ENCODE results near the gene COL11A2.

COL11A2 gene

GRCh38 chr6:33198853-33199436, 6.7 kb upstream of the COL11A2 start:
- DNase-seq (ENCODE audit: low spot score): no peak
- POLR2A ChIA-PET (ENCODE audit: low non-redundant PET): no interaction called here
- CTCF ChIA-PET: no interaction called here
- TF ChIP-seq CTCF (conservative IDR thresholded peaks at IDR 0.05; ENCODE audit: low read depth): no peak
- H3K27ac ChIP-seq: peak overlapping the region; percentile 94

GRCh38 chr6:33198159-33198852, 6.0 kb upstream of the COL11A2 start:
- no peak for DNase-seq (ENCODE audit: low spot score)
- CTCF ChIA-PET: interaction anchor here (0.6 to 1.4 kb wide), 5 partner anchors 9 to 133 kb away, joined by 3 to 7 read pairs (median 4); no protein-coding TSS in a partner anchor
- H3K27ac ChIP-seq: peak overlapping the region; percentile 94
- TF ChIP-seq CTCF (conservative IDR thresholded peaks at IDR 0.05; ENCODE audit: low read depth): no peak
- POLR2A ChIA-PET (ENCODE audit: low non-redundant PET): interaction anchor here (0.8 kb wide), 1 partner anchor 50 kb away, joined by 3 read pairs; no protein-coding TSS in a partner anchor

GRCh38 chr6:33197431-33198048, 5.3 kb upstream of the COL11A2 start:
- H3K27ac ChIP-seq: peak overlapping the region; percentile 94
- CTCF ChIA-PET: interaction anchor here (0.5 to 1.4 kb wide), 9 partner anchors 10 to 874 kb away, joined by 3 to 7 read pairs (median 4); no protein-coding TSS in a partner anchor

GRCh38 chr6:33195304-33196165, 3.3 kb upstream of the COL11A2 start:
- H3K27ac ChIP-seq: no peak overlapping the region
- ChIA-PET CTCF (no interaction called here), POLR2A (ENCODE audit: low non-redundant PET) (interaction anchor here (0.6 kb wide), 1 partner anchor 57 kb away, joined by 5 read pairs; no protein-coding TSS in a partner anchor)
- no peak for TF ChIP-seq CTCF (conservative IDR thresholded peaks at IDR 0.05; ENCODE audit: low read depth)
- no peak for DNase-seq (ENCODE audit: low spot score)

More at GRCh38 chr6:33197431-33198048, 5.3 kb upstream of the COL11A2 start:
- TF ChIP-seq CTCF (conservative IDR thresholded peaks at IDR 0.05; ENCODE audit: low read depth): peak; percentile 69
- POLR2A ChIA-PET (ENCODE audit: low non-redundant PET): interaction anchor here (0.8 kb wide), 1 partner anchor 51 kb away, joined by 3 read pairs; no protein-coding TSS in a partner anchor
- DNase-seq (ENCODE audit: low spot score): peak; percentile 46

GRCh38 chr6:33194431-33194979, 2.2 kb upstream of the COL11A2 start:
- CTCF ChIA-PET: no interaction called here
- H3K27ac ChIP-seq: peak overlapping the region; percentile 68
- no peak for TF ChIP-seq CTCF (conservative IDR thresholded peaks at IDR 0.05; ENCODE audit: low read depth)
- no peak for DNase-seq (ENCODE audit: low spot score)
- POLR2A ChIA-PET (ENCODE audit: low non-redundant PET): interaction anchor here (0.6 kb wide), 1 partner anchor 56 kb away, joined by 5 read pairs; no protein-coding TSS in a partner anchor
